Sciatic nerve (tissue), 2 donors: Measurements from ENCODE around the gene ZBTB7B. TPM values are rescaled to one million over a fixed set of nuclear protein-coding genes. Genes with fewer than 3 reads are reported as not detected.
A peak's percentile ranks its signal among the peaks of the same experiment; 100 is the strongest.

ENCODE experiments used
- ATAC-seq: fragments of 200-7000 bp; cut with Tn5 transposase; one replicate; pipeline ENCODE4 v1.9.1; 2020; ENCODE audit warnings: mild to moderate bottlenecking, moderate library complexity
- DNase-seq: peaks from one replicate; pipeline ENCODE4 v3.0.0-alpha.2; 2020; ENCODE audit warnings: low spot score
- intact Hi-C: fragments of 100-400 bp; cut with DNase I; formaldehyde crosslinking; loops from one replicate; pipeline ENCODE4 v1.14.2; 2022
- total RNA-seq: library from RNA; stranded (reverse); fragmentation: NEBNext Ultra II Directional; extraction: Animal tissue kit (Norgen Biotek cat#: 25700); gene quantifications from one replicate; pipeline ENCODE4 v1.2.1, GENCODE V29; 2021
- donor health status: DM: no; HTN: no; CAD: no.
- donor health status: DM: no; HTN: no; CAD: no.

Gene ZBTB7B
- total RNA-seq, 1 donor from 2014 or later = 45.3 TPM

DNA sequence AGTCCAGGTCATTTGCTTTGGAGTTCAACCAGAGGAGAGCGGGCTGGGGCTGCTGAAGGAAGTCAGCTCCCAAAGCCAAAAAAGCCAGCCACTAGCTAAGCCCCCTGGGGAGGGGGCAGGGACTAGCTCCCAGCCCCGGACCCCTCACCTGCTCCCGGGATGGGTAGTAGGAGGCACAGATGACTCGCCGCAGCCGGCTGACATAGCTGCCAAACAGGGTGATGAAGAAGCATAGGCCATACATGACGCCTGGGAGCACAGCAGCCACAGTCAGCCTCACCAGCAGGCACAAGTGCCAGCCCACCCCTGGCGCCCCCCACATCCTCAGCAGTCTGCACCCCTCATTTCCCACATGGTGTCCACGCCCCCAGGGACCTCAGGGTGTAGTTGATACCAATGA lies 23.6 kb downstream of the ZBTB7B start:
- no peak for ATAC-seq
- DNase-seq = no peak
- intact Hi-C loops = no loop called here

DNA sequence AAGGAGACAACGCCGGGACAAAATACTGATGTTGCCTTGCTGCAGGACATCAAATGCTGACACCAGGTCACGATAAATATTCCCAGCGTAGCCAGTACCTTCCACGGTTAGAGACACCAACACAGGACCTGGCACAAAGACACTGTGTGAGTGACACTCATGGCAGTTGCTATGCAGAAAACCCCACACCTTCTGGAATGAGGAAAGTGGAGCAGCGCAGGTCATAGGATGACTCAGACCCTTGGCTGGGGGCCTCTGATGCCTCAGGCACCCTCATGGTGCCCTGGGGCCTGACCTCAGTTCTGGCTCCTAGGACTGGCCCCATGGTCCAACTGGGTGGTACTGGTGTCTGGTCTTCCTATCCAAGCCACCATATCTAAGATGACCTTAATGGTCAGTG lies 24.0 kb downstream of the ZBTB7B start:
- intact Hi-C loops = no loop called here
- DNase-seq (no peak), ATAC-seq (no peak)

DNA sequence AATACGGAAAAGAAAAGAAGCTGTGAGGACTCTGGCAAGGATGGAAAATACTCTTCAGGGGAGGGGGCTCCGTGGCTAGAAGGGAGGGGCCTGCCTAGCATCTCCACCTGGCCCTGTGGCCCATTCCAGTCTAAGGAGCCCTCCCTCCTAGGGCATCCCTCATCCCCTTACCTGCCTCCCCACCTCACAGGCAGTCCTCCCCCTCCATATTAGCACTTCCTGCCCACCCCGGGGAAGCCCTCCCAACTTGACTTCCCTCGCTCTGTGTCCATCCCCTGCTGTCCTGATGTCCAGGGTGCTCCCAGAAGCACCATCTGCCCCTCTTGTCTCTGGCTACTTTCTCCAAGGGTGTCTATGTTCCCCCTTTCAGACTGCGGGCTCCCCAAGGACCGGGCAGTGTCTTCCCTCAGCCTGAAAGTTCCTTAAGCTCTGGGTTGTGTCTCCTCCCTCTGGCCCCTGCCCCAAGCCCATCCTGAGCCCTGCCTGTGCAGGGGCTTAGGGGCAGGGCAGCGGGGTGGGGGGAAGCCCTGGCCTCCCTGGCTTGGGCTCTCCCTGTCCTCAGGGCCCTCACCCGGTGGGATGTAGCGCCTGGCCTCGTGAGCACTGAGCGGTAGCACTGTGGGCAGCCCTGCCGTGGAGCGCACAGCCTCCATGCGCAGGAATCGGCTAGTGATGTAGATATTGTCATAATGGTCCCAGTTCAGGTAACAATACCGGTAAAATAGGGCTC lies 27.1 kb downstream of the ZBTB7B start:
- intact Hi-C loops = loop anchor here (10.0 kb wide), 1 partner anchor 935 kb away; no protein-coding TSS in a partner anchor
- DNase-seq (no peak), ATAC-seq (no peak)

DNA sequence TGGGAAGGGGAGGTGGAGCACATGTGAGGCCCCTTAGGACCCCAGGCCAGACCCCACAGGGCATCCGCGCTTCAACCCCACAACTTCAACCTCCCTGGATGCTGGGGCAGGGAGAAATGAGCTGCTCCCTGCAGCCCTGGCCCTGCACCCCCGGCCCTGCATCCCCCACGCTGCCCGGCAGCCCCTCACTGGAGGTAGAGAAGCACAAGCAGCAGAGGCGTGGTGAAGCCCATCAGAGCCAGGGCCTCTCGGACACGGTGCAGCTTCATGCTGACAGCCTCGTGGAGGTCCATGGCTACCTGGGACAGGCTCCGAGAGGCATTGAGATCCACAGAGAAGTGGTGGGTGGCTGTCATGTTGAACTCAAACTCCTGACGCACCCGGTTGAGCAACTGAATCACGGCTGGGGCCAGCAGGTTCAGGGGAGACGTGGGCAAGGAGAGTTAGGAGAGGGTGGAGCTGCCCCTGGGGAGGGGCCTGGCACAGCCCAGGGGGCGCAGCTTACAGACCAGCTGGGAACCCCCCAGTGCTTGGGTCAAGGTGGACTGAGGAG lies 27.7 kb downstream of the ZBTB7B start:
- DNase-seq (no peak), ATAC-seq (no peak)
- intact Hi-C loops = loop anchor here (10.0 kb wide), 1 partner anchor 936 kb away; no protein-coding TSS in a partner anchor

DNA sequence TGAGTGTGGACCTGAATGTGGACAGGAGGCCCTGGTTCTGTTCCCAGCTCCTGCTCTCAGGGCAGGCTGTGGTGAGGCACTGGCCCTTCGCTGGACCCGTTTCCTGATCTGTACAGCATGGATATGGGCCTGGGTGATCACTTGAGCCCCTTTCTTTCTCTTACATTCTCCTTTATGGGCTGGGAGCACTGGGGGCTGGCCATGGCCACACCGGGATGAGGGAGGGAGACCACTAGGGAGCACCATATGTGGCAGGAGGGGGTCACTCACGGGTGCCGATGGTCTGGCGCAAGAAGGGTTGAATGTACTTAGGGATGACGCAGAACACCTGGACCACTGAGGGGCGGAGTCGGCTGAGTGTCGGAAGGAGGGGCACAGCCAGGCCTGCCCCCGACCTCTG lies 28.3 kb downstream of the ZBTB7B start:
- no peak for ATAC-seq
- DNase-seq = no peak
- intact Hi-C loops = loop anchor here (10.0 kb wide), 1 partner anchor 936 kb away; no protein-coding TSS in a partner anchor

DNA sequence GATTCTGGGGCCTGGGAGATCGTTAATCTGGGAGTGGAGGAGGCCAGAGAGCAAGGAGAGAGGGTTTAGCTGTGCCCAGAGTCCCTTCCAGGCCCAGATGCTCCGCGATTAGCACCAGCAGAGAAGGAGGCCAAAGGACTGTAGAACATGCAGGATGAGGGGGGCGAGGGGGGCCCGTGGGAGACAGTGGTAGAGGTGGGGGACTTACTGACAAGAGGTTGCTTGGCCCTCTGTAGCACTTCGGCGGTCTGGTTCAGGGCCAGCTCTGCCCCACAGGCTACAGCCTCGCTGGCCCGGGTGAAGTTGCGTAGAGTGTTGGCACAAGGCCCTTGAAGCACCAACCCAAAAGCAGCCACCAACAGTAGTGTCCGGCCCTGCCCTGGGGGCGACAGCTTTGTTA lies 30.3 kb downstream of the ZBTB7B start:
- ATAC-seq (no peak), DNase-seq (no peak)
- intact Hi-C loops = loop anchor here (10.0 kb wide), 1 partner anchor 938 kb away; no protein-coding TSS in a partner anchor

DNA sequence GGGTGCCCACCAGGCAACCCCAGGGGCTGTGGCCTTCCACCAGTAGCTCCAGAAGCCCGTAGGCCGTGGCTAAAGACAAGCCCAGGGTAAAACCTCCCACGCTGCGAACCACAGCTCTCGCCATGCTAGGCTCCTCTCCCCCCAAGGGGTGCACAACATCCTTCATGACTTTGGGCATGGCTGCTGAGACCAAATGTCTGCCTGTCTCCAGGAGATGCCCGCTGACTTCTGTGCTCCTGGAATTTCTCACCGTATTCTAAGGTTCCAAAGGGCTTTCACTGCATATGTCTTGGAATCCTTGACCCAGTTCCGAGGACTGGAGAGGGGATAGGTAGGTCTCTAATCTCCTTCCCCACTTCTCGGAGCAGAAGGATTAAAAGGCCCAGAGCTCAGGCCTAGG lies 30.9 kb downstream of the ZBTB7B start, which contains the start of the genes DCST1 and DCST2:
Gene DCST1, plus strand, starts transcription at position 301 of the 400 bp plus-strand sequence. CDS start 213 bp downstream, outside the sequence.
Gene DCST2, minus strand, starts transcription at position 258 of the 400 bp plus-strand sequence. Its CDS starts 80 bp downstream, at position 178.
- ATAC-seq (no peak), DNase-seq (no peak)
- intact Hi-C loops = loop anchor here (10.0 kb wide), 1 partner anchor 939 kb away; no protein-coding TSS in a partner anchor

DNA sequence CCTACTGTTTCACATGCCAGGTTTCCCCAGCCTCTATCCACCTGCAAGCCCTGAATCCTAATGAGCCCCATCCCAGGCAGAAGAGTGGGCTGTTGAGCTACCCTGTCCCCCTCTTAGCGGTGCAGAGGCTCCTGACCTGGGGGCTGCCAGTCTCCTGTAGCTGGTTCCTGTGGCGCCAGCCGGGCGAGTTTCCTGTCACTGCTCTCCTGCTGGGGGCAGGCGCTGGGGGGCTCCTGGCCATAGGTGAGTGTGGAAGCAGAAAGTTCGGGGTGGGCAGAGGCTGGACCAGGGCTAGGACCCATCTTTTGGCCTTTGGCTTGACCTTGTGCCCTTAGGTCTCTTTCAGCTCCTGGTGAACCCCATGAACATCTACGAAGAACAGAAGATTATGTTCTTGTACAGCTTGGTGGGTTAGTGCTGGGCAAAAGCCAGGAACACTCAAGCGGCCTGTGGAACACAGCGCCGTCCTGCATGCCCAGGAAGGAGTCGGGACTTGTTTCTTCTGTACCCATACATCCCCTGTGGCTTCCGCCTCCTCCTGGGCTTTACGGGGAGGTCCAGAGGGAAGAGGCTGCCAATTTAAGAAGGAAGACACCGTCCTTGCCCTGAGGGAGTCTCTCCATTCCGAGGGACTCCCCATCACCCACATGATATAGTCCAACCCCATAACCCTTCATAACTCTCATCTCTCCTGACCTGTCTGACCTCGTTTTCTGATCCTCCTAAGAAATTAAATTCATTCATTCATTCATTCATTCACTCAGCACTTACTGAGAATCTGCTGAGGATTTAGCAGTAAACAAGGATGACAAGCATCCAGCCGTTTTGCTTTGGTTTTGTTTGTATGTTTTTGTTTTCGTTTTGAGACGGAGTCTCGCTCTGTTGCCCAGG lies 32.0 kb downstream of the ZBTB7B start:
- intact Hi-C loops = loop anchor here (10.0 kb wide), 1 partner anchor 940 kb away; no protein-coding TSS in a partner anchor
- no peak for DNase-seq
- no peak for ATAC-seq

DNA sequence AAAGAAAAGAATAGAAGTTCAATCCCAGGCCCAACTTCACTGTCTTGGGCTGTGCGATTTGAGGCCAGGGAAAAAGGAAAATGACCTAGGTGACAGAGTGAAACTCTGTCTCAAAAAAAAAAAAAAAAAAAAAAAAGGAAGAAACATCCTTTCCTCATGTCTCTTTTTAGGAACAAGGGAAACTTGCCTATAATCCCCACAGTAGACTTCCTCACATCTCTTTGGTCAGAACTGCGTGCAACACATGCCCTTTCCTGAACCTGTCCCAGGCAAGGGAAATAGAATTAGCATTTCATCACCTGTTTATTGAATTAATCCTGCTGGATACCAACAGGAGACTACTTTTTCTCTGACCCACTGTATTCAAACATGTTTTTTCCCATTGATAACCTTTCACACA lies 33.3 kb downstream of the ZBTB7B start:
- intact Hi-C loops = loop anchor here (10.0 kb wide), 1 partner anchor 941 kb away; no protein-coding TSS in a partner anchor
- no peak for ATAC-seq
- no peak for DNase-seq

DNA sequence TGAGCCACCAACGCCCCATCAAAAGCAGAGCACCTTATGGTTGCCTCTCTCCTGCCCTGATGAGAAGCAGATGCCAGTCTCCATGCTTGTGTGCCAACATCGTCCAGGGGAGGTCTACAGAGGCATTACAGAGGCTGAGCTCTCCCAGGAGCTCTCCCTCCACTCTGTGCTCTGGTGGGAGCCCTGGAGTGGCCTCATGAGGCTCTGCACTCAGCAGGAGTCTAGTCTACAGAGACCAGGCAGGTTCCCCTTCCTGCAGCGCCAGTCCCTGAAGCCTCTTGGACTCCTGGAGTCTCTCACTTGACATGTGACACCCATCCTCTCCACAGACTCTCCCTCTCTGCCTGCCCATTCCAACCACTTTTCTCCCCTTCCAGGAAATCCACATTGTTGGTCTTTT lies 34.4 kb downstream of the ZBTB7B start:
- intact Hi-C loops = loop anchor here (10.0 kb wide), 1 partner anchor 942 kb away; no protein-coding TSS in a partner anchor
- DNase-seq (no peak), ATAC-seq (no peak)

DNA sequence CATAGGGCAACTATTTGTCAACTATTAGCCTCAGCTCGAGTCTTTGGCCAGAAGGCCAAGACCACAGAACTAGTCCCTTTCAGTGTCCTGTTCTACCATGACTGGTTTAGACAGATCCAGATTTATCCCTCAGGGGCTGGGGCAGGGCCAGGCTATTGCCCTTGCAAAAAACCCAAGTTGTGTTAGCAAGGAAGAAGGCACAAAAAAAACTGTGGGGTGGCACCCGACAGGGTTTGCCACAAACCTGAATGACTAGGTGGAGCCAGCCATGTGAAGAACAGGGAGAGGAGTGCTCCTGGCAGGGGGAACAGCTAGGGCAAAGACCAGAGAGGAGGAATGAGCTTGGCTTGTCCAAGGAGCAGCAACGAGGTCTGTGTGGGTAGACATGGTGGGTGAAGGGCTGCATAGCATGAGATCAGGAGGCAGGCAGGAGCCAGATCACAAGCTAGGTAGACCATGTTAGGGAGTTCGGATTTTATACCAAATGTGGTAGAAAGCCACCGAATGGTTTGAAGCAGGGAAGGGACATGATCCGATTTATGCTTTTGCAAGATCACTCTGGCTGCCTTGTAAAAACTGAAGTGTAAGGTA lies 35.3 kb downstream of the ZBTB7B start:
- DNase-seq (no peak), ATAC-seq (no peak)
- intact Hi-C loops = loop anchor here (10.0 kb wide), 1 partner anchor 943 kb away; no protein-coding TSS in a partner anchor

DNA sequence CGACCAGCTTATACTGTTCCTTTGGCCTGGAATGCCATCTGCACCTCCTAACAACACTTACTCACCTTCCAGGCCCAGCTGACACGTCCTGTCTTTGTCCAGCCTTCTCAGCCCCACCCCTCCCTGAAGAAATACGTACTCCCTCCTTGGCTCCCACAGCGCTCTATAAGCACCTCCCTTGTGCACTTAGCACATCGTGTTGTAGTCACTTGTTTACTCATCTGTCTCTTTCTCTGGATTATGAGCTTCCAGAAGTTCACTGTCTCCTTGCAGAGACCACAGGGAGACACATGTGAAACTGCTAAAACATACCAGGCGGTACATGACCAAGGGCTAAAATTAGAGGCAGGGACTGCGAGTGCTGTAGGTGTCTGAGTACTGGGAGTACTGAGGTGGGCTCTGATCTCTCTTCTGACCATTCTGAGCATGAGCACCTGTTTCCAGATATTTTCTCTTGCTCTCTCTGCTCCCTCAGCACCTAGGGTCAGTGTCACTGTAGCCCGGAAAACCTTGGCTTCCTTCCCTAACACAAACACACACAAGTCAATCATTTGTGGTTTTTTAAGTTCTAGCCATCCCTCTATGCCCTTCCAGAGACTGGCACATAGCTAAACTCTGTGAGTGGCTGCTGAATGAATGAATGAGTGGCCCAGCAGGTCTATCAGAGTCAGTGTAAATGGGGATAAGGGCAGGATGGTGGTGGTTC lies 36.2 kb downstream of the ZBTB7B start:
- intact Hi-C loops = loop anchor here (10.0 kb wide), 1 partner anchor 944 kb away; no protein-coding TSS in a partner anchor
- DNase-seq = no peak
- ATAC-seq = peak; percentile 62

DNA sequence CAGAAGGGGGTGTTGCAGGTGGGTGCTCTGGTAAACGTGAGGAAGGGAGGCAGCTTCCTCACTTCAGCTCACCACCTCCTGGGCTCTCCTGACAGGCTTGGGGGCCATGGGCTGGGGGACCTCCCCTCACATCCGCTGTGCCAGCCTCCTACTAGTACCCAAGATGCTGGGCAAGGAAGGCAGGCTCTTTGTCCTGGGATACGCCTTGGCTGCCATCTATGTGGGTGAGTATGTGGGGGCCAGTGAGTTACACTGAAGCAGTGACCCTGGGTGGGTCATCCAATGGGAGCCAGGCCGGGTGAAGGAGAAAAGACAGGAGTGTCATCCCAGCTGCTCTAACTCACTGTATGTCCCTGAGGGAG lies 36.7 kb downstream of the ZBTB7B start:
- DNase-seq (no peak), ATAC-seq (no peak)
- intact Hi-C loops = loop anchor here (10.0 kb wide), 1 partner anchor 944 kb away; no protein-coding TSS in a partner anchor

DNA sequence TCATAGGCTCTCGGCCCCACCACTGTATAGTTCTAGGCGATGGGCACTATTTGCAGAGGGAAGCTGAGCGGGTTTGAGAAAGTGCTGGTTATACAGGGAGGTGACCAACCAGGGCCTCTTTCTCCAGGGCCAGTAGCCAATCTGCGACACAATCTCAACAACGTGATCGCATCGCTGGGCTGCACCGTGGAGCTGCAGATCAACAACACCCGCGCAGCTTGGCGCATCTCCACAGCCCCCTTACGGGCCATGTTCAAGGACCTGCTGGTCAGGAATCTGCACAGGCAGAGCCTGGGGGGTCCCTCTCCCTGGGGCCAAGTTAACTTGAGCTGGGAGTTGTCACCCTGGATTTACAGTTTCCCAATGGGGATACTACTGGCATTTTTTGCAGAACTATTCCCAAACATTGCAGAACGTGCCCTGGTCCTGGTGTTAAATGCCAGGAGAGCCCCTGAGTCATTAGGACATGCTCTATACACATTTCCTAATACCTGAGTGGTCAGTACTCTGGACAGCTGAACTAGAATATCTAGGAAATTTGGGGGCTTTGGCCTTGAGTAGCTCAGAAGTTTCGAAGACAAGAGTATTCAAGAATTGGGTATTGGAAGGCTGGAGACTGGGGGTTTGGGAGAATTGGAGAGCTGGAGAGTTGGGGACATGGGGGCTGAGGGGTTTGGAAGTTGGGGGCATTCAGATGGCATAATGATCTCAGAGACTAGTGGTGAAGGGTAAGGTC lies 37.9 kb downstream of the ZBTB7B start:
- no peak for DNase-seq
- no peak for ATAC-seq
- intact Hi-C loops = no loop called here

DNA sequence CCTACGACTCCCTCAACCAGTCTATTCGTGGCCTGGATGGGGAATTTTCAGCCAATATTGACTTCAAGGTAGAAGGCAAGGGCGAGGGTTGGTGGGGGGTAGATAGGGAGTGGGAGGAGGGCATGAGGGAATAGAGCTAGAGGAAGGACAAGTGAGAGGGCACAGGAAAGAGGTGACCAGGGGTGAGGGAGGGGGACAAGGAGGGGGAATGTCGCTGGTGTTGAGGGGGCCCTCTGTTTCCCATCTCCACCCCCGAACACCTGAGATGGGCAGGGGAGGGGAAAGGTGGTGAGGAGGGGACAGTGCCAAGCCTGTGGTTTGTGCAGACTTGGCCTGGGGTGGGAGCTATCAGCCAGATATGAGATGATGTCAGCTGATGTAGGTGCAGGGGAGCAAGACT lies 40.2 kb downstream of the ZBTB7B start:
- DNase-seq = no peak
- no peak for ATAC-seq
- intact Hi-C loops = no loop called here

DNA sequence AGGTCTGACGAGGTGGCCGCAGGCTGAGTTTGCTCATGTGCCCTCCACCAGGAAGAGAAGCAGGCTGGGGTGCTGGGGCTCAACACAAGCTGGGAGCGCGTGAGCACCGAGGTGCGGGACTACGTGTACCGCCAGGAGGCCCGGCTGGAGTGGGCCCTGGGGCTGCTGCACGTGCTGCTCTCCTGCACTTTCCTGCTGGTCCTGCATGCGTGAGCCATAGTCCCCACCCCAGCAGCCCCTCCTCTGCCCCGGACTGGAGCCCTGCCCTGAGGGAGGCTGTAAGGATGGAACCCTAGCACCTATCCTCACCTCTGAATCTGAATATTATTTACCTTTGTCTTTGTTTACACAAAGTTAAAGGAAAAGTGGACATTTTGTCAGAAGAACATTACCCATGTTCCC lies 40.7 kb downstream of the ZBTB7B start:
- DNase-seq (no peak), ATAC-seq (no peak)
- intact Hi-C loops = no loop called here

DNA sequence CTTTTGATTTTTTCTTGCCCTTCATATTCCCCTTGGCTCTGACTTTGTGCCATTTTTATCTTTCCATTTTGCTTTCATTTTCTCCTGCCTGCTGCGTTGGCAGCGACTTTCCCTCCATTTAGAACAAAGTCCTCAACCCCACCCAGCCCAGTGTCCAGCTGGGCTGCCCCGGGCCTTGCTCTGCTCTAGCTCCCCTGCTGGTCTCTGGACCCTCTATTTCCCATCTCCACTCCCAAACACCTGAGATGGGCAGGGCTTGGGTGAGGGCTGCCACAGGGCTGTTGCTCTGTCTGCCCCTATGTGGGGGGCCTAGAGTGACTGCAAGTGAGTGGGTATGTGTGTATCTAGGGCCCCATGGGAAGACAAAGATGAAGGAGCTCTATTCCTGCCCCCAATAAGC lies 41.2 kb downstream of the ZBTB7B start:
- ATAC-seq = no peak
- intact Hi-C loops = no loop called here
- DNase-seq = no peak

DNA sequence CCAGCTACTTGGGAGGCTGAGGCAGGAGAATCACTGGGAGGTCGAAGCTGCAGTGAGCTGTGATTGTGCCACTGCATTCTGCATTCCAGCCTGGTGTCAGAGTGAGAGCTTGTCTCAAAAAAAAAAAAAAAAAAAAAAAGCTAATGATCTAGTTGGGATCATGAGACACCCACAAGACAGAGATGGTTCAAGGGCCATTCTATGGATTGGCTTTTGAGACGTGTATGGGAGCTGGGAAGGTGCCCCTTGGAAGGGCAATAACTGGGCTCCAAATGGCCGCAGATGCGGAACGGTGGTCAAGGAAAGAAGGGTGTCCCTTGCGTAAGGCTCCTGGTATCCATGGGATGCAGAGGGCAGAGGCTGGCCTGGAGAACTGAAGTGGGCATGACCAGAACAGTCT lies 41.8 kb downstream of the ZBTB7B start:
- intact Hi-C loops = no loop called here

More for the DNA sequence above, 41.8 kb downstream of the ZBTB7B start:
- ATAC-seq = no peak
- DNase-seq = no peak
